HL-60 (cell line): Measurements from ENCODE around the gene RBM22.

ENCODE experiments used
- POLR2AphosphoS5 ChIP-seq: IDR thresholded peaks from 2 replicates; pipeline ENCODE4 v1.6.1; 2012; ENCODE audit warnings: low read depth
- TF ChIP-seq, protein P1 (sequence below): IDR thresholded peaks from 2 replicates; pipeline ENCODE4 v1.6.1; 2012; ENCODE audit warnings: low read depth; ENCODE audit not compliant: insufficient replicate concordance
- TF ChIP-seq, protein P2 (sequence below): IDR thresholded peaks from one replicate; pipeline ENCODE4 v1.5.1; 2011; ENCODE audit warnings: low read length, control low read depth, inconsistent platforms; ENCODE audit not compliant: insufficient read depth

- TF ChIP-seq, protein P1, sequence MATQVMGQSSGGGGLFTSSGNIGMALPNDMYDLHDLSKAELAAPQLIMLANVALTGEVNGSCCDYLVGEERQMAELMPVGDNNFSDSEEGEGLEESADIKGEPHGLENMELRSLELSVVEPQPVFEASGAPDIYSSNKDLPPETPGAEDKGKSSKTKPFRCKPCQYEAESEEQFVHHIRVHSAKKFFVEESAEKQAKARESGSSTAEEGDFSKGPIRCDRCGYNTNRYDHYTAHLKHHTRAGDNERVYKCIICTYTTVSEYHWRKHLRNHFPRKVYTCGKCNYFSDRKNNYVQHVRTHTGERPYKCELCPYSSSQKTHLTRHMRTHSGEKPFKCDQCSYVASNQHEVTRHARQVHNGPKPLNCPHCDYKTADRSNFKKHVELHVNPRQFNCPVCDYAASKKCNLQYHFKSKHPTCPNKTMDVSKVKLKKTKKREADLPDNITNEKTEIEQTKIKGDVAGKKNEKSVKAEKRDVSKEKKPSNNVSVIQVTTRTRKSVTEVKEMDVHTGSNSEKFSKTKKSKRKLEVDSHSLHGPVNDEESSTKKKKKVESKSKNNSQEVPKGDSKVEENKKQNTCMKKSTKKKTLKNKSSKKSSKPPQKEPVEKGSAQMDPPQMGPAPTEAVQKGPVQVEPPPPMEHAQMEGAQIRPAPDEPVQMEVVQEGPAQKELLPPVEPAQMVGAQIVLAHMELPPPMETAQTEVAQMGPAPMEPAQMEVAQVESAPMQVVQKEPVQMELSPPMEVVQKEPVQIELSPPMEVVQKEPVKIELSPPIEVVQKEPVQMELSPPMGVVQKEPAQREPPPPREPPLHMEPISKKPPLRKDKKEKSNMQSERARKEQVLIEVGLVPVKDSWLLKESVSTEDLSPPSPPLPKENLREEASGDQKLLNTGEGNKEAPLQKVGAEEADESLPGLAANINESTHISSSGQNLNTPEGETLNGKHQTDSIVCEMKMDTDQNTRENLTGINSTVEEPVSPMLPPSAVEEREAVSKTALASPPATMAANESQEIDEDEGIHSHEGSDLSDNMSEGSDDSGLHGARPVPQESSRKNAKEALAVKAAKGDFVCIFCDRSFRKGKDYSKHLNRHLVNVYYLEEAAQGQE, result no peak
- TF ChIP-seq, protein P2, sequence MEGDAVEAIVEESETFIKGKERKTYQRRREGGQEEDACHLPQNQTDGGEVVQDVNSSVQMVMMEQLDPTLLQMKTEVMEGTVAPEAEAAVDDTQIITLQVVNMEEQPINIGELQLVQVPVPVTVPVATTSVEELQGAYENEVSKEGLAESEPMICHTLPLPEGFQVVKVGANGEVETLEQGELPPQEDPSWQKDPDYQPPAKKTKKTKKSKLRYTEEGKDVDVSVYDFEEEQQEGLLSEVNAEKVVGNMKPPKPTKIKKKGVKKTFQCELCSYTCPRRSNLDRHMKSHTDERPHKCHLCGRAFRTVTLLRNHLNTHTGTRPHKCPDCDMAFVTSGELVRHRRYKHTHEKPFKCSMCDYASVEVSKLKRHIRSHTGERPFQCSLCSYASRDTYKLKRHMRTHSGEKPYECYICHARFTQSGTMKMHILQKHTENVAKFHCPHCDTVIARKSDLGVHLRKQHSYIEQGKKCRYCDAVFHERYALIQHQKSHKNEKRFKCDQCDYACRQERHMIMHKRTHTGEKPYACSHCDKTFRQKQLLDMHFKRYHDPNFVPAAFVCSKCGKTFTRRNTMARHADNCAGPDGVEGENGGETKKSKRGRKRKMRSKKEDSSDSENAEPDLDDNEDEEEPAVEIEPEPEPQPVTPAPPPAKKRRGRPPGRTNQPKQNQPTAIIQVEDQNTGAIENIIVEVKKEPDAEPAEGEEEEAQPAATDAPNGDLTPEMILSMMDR, result no peak
- no peak for TF ChIP-seq POLR2AphosphoS5
Measured at GRCh38 chr5:150661821-150662596, 38.9 kb downstream of the RBM22 start.
